Transverse colon (tissue), 4 donors: Measurements from ENCODE around the gene CCNA2.

Experiments used
- POLR2AphosphoS5 ChIP-seq, 3 donors: sonication (generic); formaldehyde crosslinking; IDR thresholded peaks; one replicate each; pipeline ENCODE4 v1.6.1; 2016; ENCODE audit warnings: antibody characterized with exemption in 3 of 3
- TF ChIP-seq, protein P1 (sequence below), 5 experiments: fragments of 200-600 bp in 3 of 5; fragments of 450-650 bp in 2 of 5; sonication (generic) in 3 of 5; IDR thresholded peaks; 1 replicate in 2 of 5; 2 replicates in 3 of 5; pipeline ENCODE4 v1.5.1; 2016 to 2017; ENCODE audit warnings: antibody characterized with exemption in 5 of 5, inconsistent platforms in 3 of 5, mild to moderate bottlenecking in 2 of 5, moderate library complexity in 1 of 5

GRCh38 chr4:121861426-121861825 is 37.7 kb upstream of the CCNA2 start:
- TF ChIP-seq POLR2AphosphoS5 (IDR thresholded peaks at IDR 0.05), result no peak
- TF ChIP-seq, protein P1, sequence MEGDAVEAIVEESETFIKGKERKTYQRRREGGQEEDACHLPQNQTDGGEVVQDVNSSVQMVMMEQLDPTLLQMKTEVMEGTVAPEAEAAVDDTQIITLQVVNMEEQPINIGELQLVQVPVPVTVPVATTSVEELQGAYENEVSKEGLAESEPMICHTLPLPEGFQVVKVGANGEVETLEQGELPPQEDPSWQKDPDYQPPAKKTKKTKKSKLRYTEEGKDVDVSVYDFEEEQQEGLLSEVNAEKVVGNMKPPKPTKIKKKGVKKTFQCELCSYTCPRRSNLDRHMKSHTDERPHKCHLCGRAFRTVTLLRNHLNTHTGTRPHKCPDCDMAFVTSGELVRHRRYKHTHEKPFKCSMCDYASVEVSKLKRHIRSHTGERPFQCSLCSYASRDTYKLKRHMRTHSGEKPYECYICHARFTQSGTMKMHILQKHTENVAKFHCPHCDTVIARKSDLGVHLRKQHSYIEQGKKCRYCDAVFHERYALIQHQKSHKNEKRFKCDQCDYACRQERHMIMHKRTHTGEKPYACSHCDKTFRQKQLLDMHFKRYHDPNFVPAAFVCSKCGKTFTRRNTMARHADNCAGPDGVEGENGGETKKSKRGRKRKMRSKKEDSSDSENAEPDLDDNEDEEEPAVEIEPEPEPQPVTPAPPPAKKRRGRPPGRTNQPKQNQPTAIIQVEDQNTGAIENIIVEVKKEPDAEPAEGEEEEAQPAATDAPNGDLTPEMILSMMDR (IDR thresholded peaks at IDR 0.05), result no peak
